ENCODE measurements around the gene SLK. TPM values are rescaled to one million over a fixed set of nuclear protein-coding genes. Genes with fewer than 3 reads are reported as not detected.

Gene SLK
- total RNA-seq, 2 experiments from 2014 or later, result 17.8 to 19.2 TPM

DNA sequence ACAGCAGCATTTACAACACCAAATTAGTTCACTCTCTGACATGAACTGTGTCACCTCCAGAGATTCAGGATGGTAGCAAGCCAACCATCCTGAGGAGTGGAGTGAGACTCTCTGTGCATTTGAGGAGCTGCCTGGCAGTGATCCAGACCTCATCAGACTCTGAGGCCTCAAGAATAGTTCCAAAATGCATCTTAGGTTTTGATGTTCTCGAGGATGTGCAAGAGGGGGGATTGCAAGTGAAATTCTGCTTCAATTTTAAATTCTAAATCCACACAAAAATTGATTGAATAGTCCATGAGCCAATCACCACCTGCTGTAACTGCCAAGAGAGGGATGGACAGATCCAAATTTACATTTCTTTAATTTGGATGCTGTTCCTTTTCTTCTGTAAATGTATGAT is 49.7 kb downstream of the SLK start:
- ChIA-PET POLR2A (no interaction called here), CTCF (interaction anchor here (0.7 kb wide), 1 partner anchor 379 kb away, joined by 3 read pairs; no protein-coding TSS in a partner anchor)
- DNase-seq (no peak), ATAC-seq (no peak)
- TF ChIP-seq CTCF (IDR thresholded peaks at IDR 0.05), result no peak
- Mint-ChIP-seq H3K36me3 (ENCODE audit: low read depth) (peaks cover 15% of the 10 kb centered on the region), H3K27me3 (no peaks in the 10 kb centered on the region), H3K9me3 (no peaks in the 10 kb centered on the region), H3K4me1 (ENCODE audit: low read depth) (peaks cover 11% of the 10 kb centered on the region), H3K4me3 (no peak overlapping the region), H3K27ac (no peak overlapping the region)
- intact Hi-C loops (cut with micrococcal nuclease), result no loop called here

DNA sequence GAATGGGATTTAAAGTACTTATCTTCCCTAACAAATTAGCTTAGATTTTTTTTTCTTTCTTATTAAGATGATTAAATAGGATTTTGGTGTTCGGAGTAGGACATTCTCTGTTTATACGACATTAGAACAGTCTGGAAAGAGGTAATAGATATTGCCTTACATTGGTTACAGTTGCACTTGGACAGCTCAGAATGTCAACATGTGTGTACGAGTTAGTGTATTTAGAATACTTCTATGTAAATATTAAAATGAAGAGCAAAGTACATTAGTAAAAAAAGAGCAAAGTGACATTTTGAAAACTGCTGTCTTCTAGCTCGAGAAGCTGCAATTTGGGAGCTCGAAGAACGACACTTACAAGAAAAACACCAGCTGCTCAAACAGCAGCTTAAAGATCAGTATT is 51.5 kb downstream of the SLK start:
- H3K36me3 Mint-ChIP-seq (ENCODE audit: low read depth), result peaks cover 24% of the 10 kb centered on the region

GRCh38 chr10:104020020-104020419 is 53.1 kb downstream of the SLK start:
- no peak for ATAC-seq
- intact Hi-C loops (cut with micrococcal nuclease), result no loop called here
- H3K4me1 Mint-ChIP-seq (ENCODE audit: low read depth), result peaks cover 8% of the 10 kb centered on the region
- no peaks in the 10 kb centered on the region for H3K27me3 Mint-ChIP-seq
- no peak overlapping the region for H3K4me3 Mint-ChIP-seq
- ChIA-PET POLR2A (no interaction called here), CTCF (interaction anchor here (0.8 to 1.0 kb wide), 2 partner anchors 14 to 132 kb away, joined by 3 read pairs; no protein-coding TSS in a partner anchor)
- no peak for DNase-seq
- no peaks in the 10 kb centered on the region for H3K9me3 Mint-ChIP-seq
- no peak overlapping the region for H3K27ac Mint-ChIP-seq
- H3K36me3 Mint-ChIP-seq (ENCODE audit: low read depth), result peaks cover 28% of the 10 kb centered on the region
- TF ChIP-seq CTCF (IDR thresholded peaks at IDR 0.05), result no peak

More for the DNA sequence above, 51.5 kb downstream of the SLK start:
- TF ChIP-seq CTCF (IDR thresholded peaks at IDR 0.05), result no peak
- intact Hi-C loops (cut with micrococcal nuclease), result no loop called here
- no peak for DNase-seq
- no peak for ATAC-seq
- Mint-ChIP-seq H3K9me3 (no peaks in the 10 kb centered on the region), H3K27me3 (no peaks in the 10 kb centered on the region), H3K27ac (no peak overlapping the region), H3K4me3 (no peak overlapping the region), H3K4me1 (ENCODE audit: low read depth) (peaks cover 11% of the 10 kb centered on the region)
- POLR2A ChIA-PET, result no interaction called here
- CTCF ChIA-PET, result interaction anchor here (0.9 to 1.7 kb wide), 3 partner anchors 76 to 129 kb away, joined by 4 to 15 read pairs (median 5); no protein-coding TSS in a partner anchor

GRCh38 chr10:104021246-104021645 is 54.3 kb downstream of the SLK start:
- no peak overlapping the region for H3K4me3 Mint-ChIP-seq
- ATAC-seq (no peak), DNase-seq (no peak)
- H3K36me3 Mint-ChIP-seq (ENCODE audit: low read depth), result peaks cover 28% of the 10 kb centered on the region
- no peak overlapping the region for H3K27ac Mint-ChIP-seq
- H3K9me3 Mint-ChIP-seq, result no peaks in the 10 kb centered on the region
- no peak for TF ChIP-seq CTCF (IDR thresholded peaks at IDR 0.05)
- H3K27me3 Mint-ChIP-seq, result no peaks in the 10 kb centered on the region
- CTCF ChIA-PET, result interaction anchor here (1.2 to 1.6 kb wide), 3 partner anchors 11 to 208 kb away, joined by 3 to 4 read pairs (median 3); no protein-coding TSS in a partner anchor
- intact Hi-C loops (cut with micrococcal nuclease), result no loop called here
- POLR2A ChIA-PET, result interaction anchor here (0.7 to 0.9 kb wide), 2 partner anchors 26 to 361 kb away, joined by 3 read pairs; no protein-coding TSS in a partner anchor
- peaks cover 8% of the 10 kb centered on the region for H3K4me1 Mint-ChIP-seq (ENCODE audit: low read depth)

- intact Hi-C loops (cut with micrococcal nuclease), result no loop called here
- Mint-ChIP-seq H3K4me1 (ENCODE audit: low read depth) (peaks cover 10% of the 10 kb centered on the region), H3K9me3 (no peaks in the 10 kb centered on the region), H3K27me3 (no peaks in the 10 kb centered on the region), H3K4me3 (no peak overlapping the region), H3K36me3 (ENCODE audit: low read depth) (peaks cover 26% of the 10 kb centered on the region), H3K27ac (peak overlapping the region; percentile 8)
- ATAC-seq (no peak), DNase-seq (no peak)
- POLR2A ChIA-PET, result interaction anchor here (0.6 to 0.9 kb wide), 2 partner anchors 27 to 144 kb away, joined by 3 read pairs; no protein-coding TSS in a partner anchor
- no peak for TF ChIP-seq CTCF (IDR thresholded peaks at IDR 0.05)
- CTCF ChIA-PET, result interaction anchor here (1.4 to 1.6 kb wide), 2 partner anchors 10 to 120 kb away, joined by 3 to 4 read pairs; no protein-coding TSS in a partner anchor
Observed at GRCh38 chr10:104022026-104022425, 55.1 kb downstream of the SLK start.

All from activated CD8-positive, alpha-beta T cell treated with anti-CD3 and anti-CD28 coated beads for 36 hours (primary cell).